Measurements from ENCODE around the gene FKBP1B. TPM values are rescaled to one million over a fixed set of nuclear protein-coding genes. Genes with fewer than 3 reads are reported as not detected.

FKBP1B gene
- total RNA-seq, 2 experiments from 2014 or later: 1.4 to 1.7 TPM

GRCh38 chr2:24073816-24074215, 24.3 kb downstream of the FKBP1B start:
- H3K36me3 Mint-ChIP-seq (ENCODE audit: low read depth): peaks cover 19% of the 10 kb centered on the region
- peak overlapping the region; percentile 82 for H3K27ac Mint-ChIP-seq
- no peaks in the 10 kb centered on the region for H3K9me3 Mint-ChIP-seq (ENCODE audit: low read depth)
- peaks cover 43% of the 10 kb centered on the region for H3K4me1 Mint-ChIP-seq
- DNase-seq (peak; percentile 39), ATAC-seq (no peak)
- H3K27me3 Mint-ChIP-seq: no peaks in the 10 kb centered on the region
- ChIA-PET POLR2A (interaction anchor here (0.8 to 1.2 kb wide), 2 partner anchors 12 to 146 kb away, joined by 3 to 7 read pairs; partner anchors contain the start of gene ATAD2B), CTCF (interaction anchor here (0.8 to 3.5 kb wide), 7 partner anchors 10 to 250 kb away, joined by 3 to 21 read pairs (median 3); partner anchors contain the start of genes ATAD2B, TP53I3 and WDCP)
- intact Hi-C loops (cut with DNase I, micrococcal nuclease): loop anchor here in 1 of 2 experiments (10.0 kb wide), 1 partner anchor 689 kb away; the partner anchor contains the start of gene KLHL29
- H3K4me3 Mint-ChIP-seq: no peak overlapping the region

GRCh38 chr2:24075259-24075658, 25.7 kb downstream of the FKBP1B start:
- peak overlapping the region; percentile 99 for H3K27ac Mint-ChIP-seq

DNA sequence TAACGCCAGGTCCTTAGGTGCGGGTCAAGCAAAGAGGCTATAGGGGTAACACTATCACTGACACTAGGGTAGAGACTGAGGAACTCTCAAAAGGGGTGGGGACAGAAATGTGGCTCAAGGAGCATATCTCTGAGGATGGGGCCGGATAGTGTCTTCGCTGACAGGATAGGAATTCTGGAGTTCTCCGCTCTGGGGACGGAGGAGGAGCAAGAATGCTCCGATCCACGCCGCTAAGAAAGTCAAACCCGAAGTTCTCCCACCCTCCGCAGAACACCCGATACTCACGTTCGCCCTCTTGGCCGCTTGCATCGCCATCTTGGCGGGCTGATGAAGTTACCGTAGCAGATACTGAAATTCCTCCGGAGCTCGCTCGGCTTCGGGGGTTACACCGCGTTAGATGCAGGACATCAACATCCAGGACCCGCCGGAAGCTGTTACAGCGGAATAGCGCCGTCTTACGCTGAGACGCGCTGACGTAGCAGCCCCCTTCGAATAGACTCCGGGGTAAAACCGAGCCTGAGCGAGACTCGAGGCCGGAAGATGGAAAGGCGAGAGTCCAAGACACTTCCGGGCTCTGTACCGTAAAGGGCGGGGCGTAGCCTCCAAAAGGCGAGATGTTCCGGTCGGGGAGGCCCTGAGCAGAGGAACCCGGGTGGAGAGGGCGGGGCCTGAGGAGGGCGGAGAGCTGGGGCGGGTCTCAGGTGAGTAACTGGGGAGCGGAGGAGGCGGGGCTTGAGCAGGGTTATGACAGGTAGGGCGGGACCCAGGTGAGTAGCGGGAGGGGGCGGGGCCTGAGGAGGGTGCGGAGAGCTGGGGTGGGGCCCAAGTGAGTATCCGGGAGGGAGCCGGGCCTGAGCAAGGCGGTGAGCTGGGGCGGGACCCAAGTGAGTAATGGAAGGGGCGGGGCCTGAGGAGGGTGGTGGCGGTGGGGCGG, 26.6 kb downstream of the FKBP1B start, which contains the start of gene SF3B6:
Gene SF3B6 (minus strand): TSS at position 412 of the 934 bp plus-strand sequence. CDS start 97 bp downstream, at position 315.
- no peaks in the 10 kb centered on the region for H3K9me3 Mint-ChIP-seq (ENCODE audit: low read depth)
- H3K4me1 Mint-ChIP-seq: peaks cover 43% of the 10 kb centered on the region
- peak within 1 kb of the TSS; percentile 99 for H3K27ac Mint-ChIP-seq
- peak; percentile 100 for DNase-seq
- peak; percentile 91 for ATAC-seq
- peaks cover 15% of the 10 kb centered on the region for H3K36me3 Mint-ChIP-seq (ENCODE audit: low read depth)
- intact Hi-C loops (cut with DNase I, micrococcal nuclease): loop anchor here (1.0 to 10.0 kb wide), 13 partner anchors 8 to 1801 kb away; partner anchors contain the start of genes ATAD2B (in 2 of the 2), UBXN2A (in 2 of the 2), WDCP (in 2 of the 2) and ASXL2 (in 1 of the 2)
- ChIA-PET CTCF (interaction anchor here (0.5 to 3.2 kb wide), 7 partner anchors 8 to 296 kb away, joined by 3 to 25 read pairs (median 6); partner anchors contain the start of genes ATAD2B, TP53I3 and WDCP), POLR2A (interaction anchor here (0.6 to 2.2 kb wide), 7 partner anchors 8 to 150 kb away, joined by 3 to 34 read pairs (median 5); partner anchors contain the start of genes ATAD2B, TP53I3, UBXN2A and WDCP)
- H3K27me3 Mint-ChIP-seq: no peaks in the 10 kb centered on the region
- H3K4me3 Mint-ChIP-seq: peak within 1 kb of the TSS; percentile 99

More at GRCh38 chr2:24075259-24075658, 25.7 kb downstream of the FKBP1B start:
- Mint-ChIP-seq H3K9me3 (ENCODE audit: low read depth) (no peaks in the 10 kb centered on the region), H3K4me3 (peak overlapping the region; percentile 99), H3K4me1 (peaks cover 43% of the 10 kb centered on the region), H3K27me3 (no peaks in the 10 kb centered on the region), H3K36me3 (ENCODE audit: low read depth) (peaks cover 15% of the 10 kb centered on the region)
- DNase-seq (no peak), ATAC-seq (no peak)
- intact Hi-C loops (cut with DNase I, micrococcal nuclease): loop anchor here in 1 of 2 experiments (5.0 to 10.0 kb wide), 2 partner anchors 690 to 1802 kb away; partner anchors contain the start of genes ASXL2 and KLHL29
- POLR2A ChIA-PET: interaction anchor here (1.6 kb wide), 1 partner anchor 9 kb away, joined by 6 read pairs; the partner anchor contains the start of gene TP53I3
- CTCF ChIA-PET: interaction anchor here (0.6 to 3.2 kb wide), 4 partner anchors 9 to 300 kb away, joined by 3 to 25 read pairs (median 7); partner anchors contain the start of genes ATAD2B and TP53I3

DNA sequence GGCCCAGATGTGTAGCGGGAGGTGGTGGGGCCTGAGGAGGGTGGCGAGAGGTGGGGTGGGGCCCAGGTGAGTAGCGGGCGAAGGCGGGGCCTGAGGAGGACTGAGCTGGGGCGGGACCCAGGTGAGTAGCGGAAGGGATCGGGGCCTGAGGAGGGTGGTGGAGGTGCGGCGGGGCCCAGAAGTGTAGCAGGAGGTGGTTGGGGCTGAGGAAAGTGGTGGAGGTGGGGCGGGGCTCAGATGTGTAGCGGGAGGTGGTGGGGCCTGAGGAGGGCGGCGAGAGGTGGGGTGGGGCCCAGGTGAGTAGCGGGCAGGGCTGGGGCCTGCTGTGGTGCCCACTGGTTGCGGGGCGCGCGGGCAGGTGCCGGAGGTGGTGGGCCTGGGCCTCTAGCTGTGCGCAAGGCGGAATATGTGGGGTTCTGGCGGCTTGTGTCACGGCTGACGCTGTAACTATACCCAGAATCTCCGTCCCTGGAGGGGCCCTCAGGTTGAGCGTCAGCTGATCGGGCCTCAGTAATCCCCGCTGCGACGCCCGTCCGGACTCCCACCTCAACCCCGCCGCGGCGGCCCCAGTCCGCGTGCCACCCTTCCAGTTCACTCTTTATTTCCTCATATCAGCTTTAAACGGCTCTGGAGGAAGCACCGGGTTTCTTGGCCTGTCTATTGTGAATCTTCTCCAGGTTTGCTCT, 27.5 kb downstream of the FKBP1B start:
- DNase-seq (no peak), ATAC-seq (no peak)
- peaks cover 16% of the 10 kb centered on the region for H3K36me3 Mint-ChIP-seq (ENCODE audit: low read depth)
- intact Hi-C loops (cut with DNase I, micrococcal nuclease): loop anchor here (1.0 to 10.0 kb wide), 13 partner anchors 7 to 1800 kb away; partner anchors contain the start of genes ATAD2B (in 2 of the 2), UBXN2A (in 2 of the 2), WDCP (in 2 of the 2) and ASXL2 (in 1 of the 2)
- H3K9me3 Mint-ChIP-seq (ENCODE audit: low read depth): no peaks in the 10 kb centered on the region
- ChIA-PET POLR2A (interaction anchor here (0.6 to 2.2 kb wide), 7 partner anchors 8 to 151 kb away, joined by 3 to 34 read pairs (median 5); partner anchors contain the start of genes ATAD2B, TP53I3, UBXN2A and WDCP), CTCF (interaction anchor here (0.5 to 3.2 kb wide), 7 partner anchors 10 to 252 kb away, joined by 3 to 25 read pairs (median 5); partner anchors contain the start of genes ATAD2B and WDCP)
- H3K4me3 Mint-ChIP-seq: peak overlapping the region; percentile 99
- peak overlapping the region; percentile 70 for H3K27ac Mint-ChIP-seq
- no peaks in the 10 kb centered on the region for H3K27me3 Mint-ChIP-seq
- peaks cover 39% of the 10 kb centered on the region for H3K4me1 Mint-ChIP-seq

DNA sequence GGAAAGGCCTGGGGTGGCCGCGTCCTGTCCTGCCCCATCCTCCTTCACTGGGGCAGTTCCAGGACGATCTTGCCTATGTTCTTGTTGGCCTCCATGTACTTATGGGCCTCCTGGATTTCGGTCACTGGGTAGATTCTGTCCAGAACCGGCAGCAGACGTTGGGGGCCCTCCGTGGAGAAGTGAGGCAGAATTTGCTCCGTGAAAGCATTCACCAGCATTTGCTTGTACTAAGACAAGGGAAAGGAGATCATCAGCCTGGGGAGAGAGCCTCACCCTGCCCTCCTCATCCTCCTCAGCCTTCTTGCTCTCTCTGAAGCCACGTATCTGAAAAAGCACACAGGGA, 28.0 kb downstream of the FKBP1B start:
- ChIA-PET POLR2A (interaction anchor here (2.2 kb wide), 1 partner anchor 152 kb away, joined by 33 read pairs; the partner anchor contains the start of gene ATAD2B), CTCF (interaction anchor here (0.6 to 3.2 kb wide), 4 partner anchors 10 to 253 kb away, joined by 3 to 25 read pairs (median 4); partner anchors contain the start of gene ATAD2B)
- peak overlapping the region; percentile 99 for H3K4me3 Mint-ChIP-seq
- no peaks in the 10 kb centered on the region for H3K27me3 Mint-ChIP-seq
- ATAC-seq (no peak), DNase-seq (no peak)
- H3K4me1 Mint-ChIP-seq: peaks cover 35% of the 10 kb centered on the region
- H3K27ac Mint-ChIP-seq: peak overlapping the region; percentile 70
- H3K36me3 Mint-ChIP-seq (ENCODE audit: low read depth): peaks cover 15% of the 10 kb centered on the region
- intact Hi-C loops (cut with DNase I, micrococcal nuclease): loop anchor here (2.0 to 10.0 kb wide), 5 partner anchors 137 to 1800 kb away; partner anchors contain the start of genes ASXL2 (in 1 of the 2), KLHL29 (in 1 of the 2), NCOA1 (in 1 of the 2) and UBXN2A (in 1 of the 2)
- H3K9me3 Mint-ChIP-seq (ENCODE audit: low read depth): no peaks in the 10 kb centered on the region

GRCh38 chr2:24077879-24078278, 28.3 kb downstream of the FKBP1B start:
- CTCF ChIA-PET: interaction anchor here (0.6 to 3.2 kb wide), 4 partner anchors 10 to 254 kb away, joined by 3 to 25 read pairs (median 6); partner anchors contain the start of gene ATAD2B
- ATAC-seq: no peak
- peaks cover 31% of the 10 kb centered on the region for H3K4me1 Mint-ChIP-seq
- peak overlapping the region; percentile 99 for H3K4me3 Mint-ChIP-seq
- H3K36me3 Mint-ChIP-seq (ENCODE audit: low read depth): peaks cover 11% of the 10 kb centered on the region
- no peaks in the 10 kb centered on the region for H3K27me3 Mint-ChIP-seq
- no peaks in the 10 kb centered on the region for H3K9me3 Mint-ChIP-seq (ENCODE audit: low read depth)
- DNase-seq: no peak
- intact Hi-C loops (cut with DNase I, micrococcal nuclease): loop anchor here (2.0 to 10.0 kb wide), 5 partner anchors 137 to 1799 kb away; partner anchors contain the start of genes ASXL2 (in 1 of the 2), KLHL29 (in 1 of the 2), NCOA1 (in 1 of the 2) and UBXN2A (in 1 of the 2)
- POLR2A ChIA-PET: interaction anchor here (2.2 kb wide), 1 partner anchor 152 kb away, joined by 33 read pairs; the partner anchor contains the start of gene ATAD2B
- peak overlapping the region; percentile 70 for H3K27ac Mint-ChIP-seq

DNA sequence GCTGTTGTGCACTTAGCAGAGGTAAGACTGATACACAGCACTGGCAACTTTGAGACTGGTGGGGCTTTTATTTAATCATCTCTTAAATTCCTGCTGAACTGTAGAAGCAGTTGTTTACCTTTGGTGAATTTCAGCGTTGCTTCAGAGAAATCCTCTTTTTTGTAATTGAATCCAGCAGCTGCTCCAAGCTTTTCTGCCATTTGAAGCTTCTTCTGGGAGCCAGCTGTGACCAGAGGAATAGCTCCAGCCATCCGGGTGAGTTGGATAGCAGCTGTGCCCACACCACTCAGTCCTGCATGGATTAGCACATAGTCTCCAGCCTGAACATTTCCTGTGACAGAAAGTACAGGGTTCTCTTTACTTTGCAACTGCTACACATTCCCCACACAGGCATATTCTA, 31.2 kb downstream of the FKBP1B start:
- Mint-ChIP-seq H3K4me3 (no peak overlapping the region), H3K27ac (no peak overlapping the region), H3K9me3 (ENCODE audit: low read depth) (no peaks in the 10 kb centered on the region), H3K36me3 (ENCODE audit: low read depth) (peaks cover 3% of the 10 kb centered on the region), H3K27me3 (no peaks in the 10 kb centered on the region), H3K4me1 (peaks cover 23% of the 10 kb centered on the region)
- no peak for ATAC-seq
- no peak for DNase-seq
- POLR2A ChIA-PET: interaction anchor here (1.6 kb wide), 1 partner anchor 33 kb away, joined by 4 read pairs; the partner anchor contains the start of gene WDCP
- CTCF ChIA-PET: interaction anchor here (0.7 to 0.9 kb wide), 3 partner anchors 30 to 82 kb away, joined by 3 read pairs; no protein-coding TSS in a partner anchor
- intact Hi-C loops (cut with DNase I, micrococcal nuclease): loop anchor here in 1 of 2 experiments (5.0 kb wide), 1 partner anchor 93 kb away; no protein-coding TSS in a partner anchor

- intact Hi-C loops (cut with DNase I, micrococcal nuclease): loop anchor here in 1 of 2 experiments (5.0 kb wide), 1 partner anchor 96 kb away; no protein-coding TSS in a partner anchor
- Mint-ChIP-seq H3K27me3 (no peaks in the 10 kb centered on the region), H3K4me1 (peaks cover 15% of the 10 kb centered on the region), H3K36me3 (ENCODE audit: low read depth) (peaks cover 3% of the 10 kb centered on the region), H3K27ac (no peak overlapping the region), H3K9me3 (ENCODE audit: low read depth) (no peaks in the 10 kb centered on the region), H3K4me3 (peak overlapping the region; percentile 79)
- ChIA-PET CTCF (interaction anchor here (0.6 to 3.3 kb wide), 21 partner anchors 7 to 498 kb away, joined by 3 to 35 read pairs (median 6); partner anchors contain the start of genes ATAD2B, FAM228B, FKBP1B and PFN4), POLR2A (interaction anchor here (0.6 kb wide), 1 partner anchor 10 kb away, joined by 3 read pairs; no protein-coding TSS in a partner anchor)
- no peak for ATAC-seq
- DNase-seq: no peak
Observed at GRCh38 chr2:24082787-24083566, 33.4 kb downstream of the FKBP1B start.

Data from activated CD4-positive, alpha-beta T cell treated with anti-CD3 and anti-CD28 coated beads for 36 hours (primary cell).